GM19238 (cell line): ENCODE results near the gene FXYD4.

Experiments used
- DNase-seq: peaks from one replicate; pipeline ENCODE4 v3.0.0; 2011; ENCODE audit warnings: low spot score; ENCODE audit not compliant: insufficient read length

FXYD4 gene

GRCh38 chr10:43395571-43396060, 24.2 kb downstream of the FXYD4 start:
- DNase-seq, result no peak

GRCh38 chr10:43396061-43396927, 24.9 kb downstream of the FXYD4 start:
- DNase-seq, result peak; percentile 84

- DNase-seq, result peak; percentile 88
Observed at GRCh38 chr10:43396928-43397624, 25.6 kb downstream of the FXYD4 start.

GRCh38 chr10:43398939-43399319, 27.5 kb downstream of the FXYD4 start:
- DNase-seq, result no peak

GRCh38 chr10:43399320-43400310, 28.2 kb downstream of the FXYD4 start:
- no peak for DNase-seq

GRCh38 chr10:43401627-43402026, 30.2 kb downstream of the FXYD4 start:
- DNase-seq, result no peak

- DNase-seq, result no peak
Observed at GRCh38 chr10:43402176-43402575, 30.7 kb downstream of the FXYD4 start.

- DNase-seq, result no peak
Observed at GRCh38 chr10:43402880-43403452, 31.5 kb downstream of the FXYD4 start.

- DNase-seq, result no peak
Observed at GRCh38 chr10:43403911-43404703, 32.7 kb downstream of the FXYD4 start.

- DNase-seq, result no peak
Observed at GRCh38 chr10:43404704-43405084, 33.3 kb downstream of the FXYD4 start.

- DNase-seq, result peak; percentile 47
Observed at GRCh38 chr10:43407148-43407575, 35.7 kb downstream of the FXYD4 start.

GRCh38 chr10:43407576-43408330, 36.3 kb downstream of the FXYD4 start:
- peak; percentile 80 for DNase-seq

GRCh38 chr10:43408331-43408709, 36.9 kb downstream of the FXYD4 start:
- DNase-seq, result no peak

- DNase-seq, result peak; percentile 80
Observed at GRCh38 chr10:43408710-43409384, 37.4 kb downstream of the FXYD4 start, which contains the start of gene HNRNPF. TSS of gene HNRNPF (minus strand) at chr10:43409186. CDS start at chr10:43387884, 21,302 bp downstream.

GRCh38 chr10:43409385-43410109, 38.1 kb downstream of the FXYD4 start:
- DNase-seq, result no peak

GRCh38 chr10:43410345-43410744, 38.9 kb downstream of the FXYD4 start:
- no peak for DNase-seq

- no peak for DNase-seq
Observed at GRCh38 chr10:43411536-43411935, 40.1 kb downstream of the FXYD4 start.

GRCh38 chr10:43415544-43415943, 44.1 kb downstream of the FXYD4 start:
- no peak for DNase-seq
